Stimulated activated naive CD8-positive, alpha-beta T cell treated with anti-CD3 and anti-CD28 coated beads, Interleukin-15, amount 100 ng/mL, for 72 hours (primary cell): ENCODE data around the gene WRNIP1.

Experiments
- ATAC-seq: fragments of 150-1000 bp; cut with Tn5 transposase; 2 replicates; pipeline ENCODE4 v1.10.0; 2021; ENCODE audit warnings: mild to moderate bottlenecking, moderate library complexity
- DNase-seq, 2 donors: peaks; one replicate each; pipeline ENCODE4 v3.0.0; 2021 to 2022
- H3K27ac Mint-ChIP-seq, 2 donors: one replicate each; pipeline ENCODE4 v1.8.0; 2022; ENCODE audit warnings: mild to moderate bottlenecking in 2 of 2, mixed read lengths in 2 of 2, moderate library complexity in 2 of 2
- H3K27me3 Mint-ChIP-seq: one replicate; pipeline ENCODE4 v1.8.0; 2022; ENCODE audit warnings: mixed read lengths
- H3K4me1 Mint-ChIP-seq: one replicate; pipeline ENCODE4 v1.8.0; 2022; ENCODE audit warnings: mild to moderate bottlenecking, mixed read lengths
- H3K4me3 Mint-ChIP-seq, 2 donors: one replicate each; pipeline ENCODE4 v1.8.0; 2022; ENCODE audit warnings: mild to moderate bottlenecking in 2 of 2, mixed read lengths in 2 of 2, moderate library complexity in 1 of 2
- H3K9me3 Mint-ChIP-seq, 2 donors: one replicate each; pipeline ENCODE4 v1.8.0; 2022; ENCODE audit warnings: mixed read lengths in 2 of 2

The WRNIP1 gene

GRCh38 chr6:2765166-2765895, at the start of gene WRNIP1:
TSS of gene WRNIP1 (plus strand) at chr6:2765393. CDS start at chr6:2765623, 230 bp downstream.
- Mint-ChIP-seq H3K4me3 (peak within 1 kb of the TSS; percentile 81 to 97), H3K27me3 (no peaks in the 10 kb centered on the region), H3K9me3 (no peaks in the 10 kb centered on the region), H3K27ac (peak within 1 kb of the TSS; percentile 97 to 99), H3K4me1 (peaks cover 54% of the 10 kb centered on the region)
- DNase-seq (peak; percentile 97 to 98), ATAC-seq (peak; percentile 93)

GRCh38 chr6:2715737-2716136, 49.5 kb upstream of the WRNIP1 start:
- Mint-ChIP-seq H3K4me3 (no peak overlapping the region), H3K27ac (no peak overlapping the region), H3K9me3 (no peaks in the 10 kb centered on the region), H3K27me3 (no peaks in the 10 kb centered on the region), H3K4me1 (no peaks in the 10 kb centered on the region)
- ATAC-seq = no peak
- no peak for DNase-seq

DNA sequence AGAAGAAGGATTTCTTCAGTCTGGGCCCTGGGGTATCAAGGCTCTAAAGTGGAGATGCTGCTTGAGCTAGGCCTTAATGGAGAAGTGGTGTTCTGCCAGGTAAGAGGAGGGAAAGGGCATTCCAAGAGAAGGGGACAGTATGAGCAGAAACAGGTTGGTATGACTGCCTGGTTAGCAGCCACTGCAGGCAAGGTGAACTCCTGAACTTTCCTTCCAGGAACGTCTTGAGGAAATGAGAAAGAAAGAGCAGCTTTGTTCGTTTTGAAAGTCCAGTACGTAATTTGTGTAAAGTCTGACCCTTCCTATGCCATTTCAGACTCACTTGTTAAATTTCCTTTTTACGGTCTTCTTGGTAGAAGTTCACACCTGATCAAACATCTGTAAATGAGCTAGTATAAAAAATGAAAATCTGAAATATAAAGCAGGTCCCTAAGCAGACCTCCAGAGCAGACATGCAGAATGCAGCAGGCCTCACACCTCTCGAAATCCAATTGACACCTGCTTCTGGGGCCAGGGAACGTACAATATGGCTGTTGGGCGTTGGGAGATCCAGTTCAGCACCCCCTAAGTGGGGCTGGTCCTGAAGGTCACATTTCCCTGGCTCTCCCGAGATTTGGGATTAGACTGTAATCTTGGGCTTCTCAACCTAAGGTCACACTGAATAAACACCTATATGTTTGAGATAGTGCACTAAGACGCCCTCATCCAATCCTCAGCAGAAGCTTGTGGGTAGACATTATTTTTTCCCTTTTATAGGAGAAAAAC, 48.1 kb upstream of the WRNIP1 start:
- DNase-seq = no peak
- Mint-ChIP-seq H3K27ac (no peak overlapping the region), H3K4me3 (no peak overlapping the region), H3K27me3 (no peaks in the 10 kb centered on the region), H3K4me1 (no peaks in the 10 kb centered on the region), H3K9me3 (peaks cover 0 to 7% of the 10 kb centered on the region in 2 donors)
- ATAC-seq = no peak

GRCh38 chr6:2718334-2719092, 46.7 kb upstream of the WRNIP1 start:
- Mint-ChIP-seq H3K4me1 (no peaks in the 10 kb centered on the region), H3K9me3 (peaks cover 0 to 13% of the 10 kb centered on the region in 2 donors), H3K27ac (no peak overlapping the region), H3K4me3 (no peak overlapping the region), H3K27me3 (no peaks in the 10 kb centered on the region)
- ATAC-seq = no peak
- DNase-seq = no peak

GRCh38 chr6:2719093-2719455, 46.1 kb upstream of the WRNIP1 start:
- peaks cover 0 to 13% of the 10 kb centered on the region in 2 donors for H3K9me3 Mint-ChIP-seq
- no peaks in the 10 kb centered on the region for H3K4me1 Mint-ChIP-seq

DNA sequence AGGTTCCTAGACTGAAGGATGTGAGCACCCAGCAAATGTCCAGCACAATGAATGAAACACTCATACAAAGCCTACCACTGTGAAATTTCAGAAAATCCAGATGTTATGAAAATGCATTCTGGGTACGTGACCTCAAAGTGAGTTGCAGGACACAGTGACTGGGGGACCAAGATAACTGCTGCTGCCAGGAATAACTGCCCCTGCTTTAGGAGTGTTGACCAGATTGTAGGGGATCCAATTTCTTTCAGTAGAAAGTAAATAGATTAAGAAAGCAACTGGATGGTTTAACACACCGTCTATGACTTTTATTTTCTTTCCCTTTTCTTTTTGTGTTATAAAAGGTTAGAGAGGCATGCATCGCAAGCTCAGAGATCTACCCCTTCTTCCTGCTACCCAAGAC, 44.0 kb upstream of the WRNIP1 start:
- no peak overlapping the region for H3K4me3 Mint-ChIP-seq
- ATAC-seq (no peak), DNase-seq (no peak)
- no peaks in the 10 kb centered on the region for H3K4me1 Mint-ChIP-seq
- no peaks in the 10 kb centered on the region for H3K27me3 Mint-ChIP-seq
- peaks cover 0 to 13% of the 10 kb centered on the region in 2 donors for H3K9me3 Mint-ChIP-seq
- H3K27ac Mint-ChIP-seq = no peak overlapping the region

More at GRCh38 chr6:2719093-2719455, 46.1 kb upstream of the WRNIP1 start:
- no peaks in the 10 kb centered on the region for H3K27me3 Mint-ChIP-seq
- ATAC-seq = no peak
- H3K27ac Mint-ChIP-seq = no peak overlapping the region
- no peak overlapping the region for H3K4me3 Mint-ChIP-seq
- no peak for DNase-seq

DNA sequence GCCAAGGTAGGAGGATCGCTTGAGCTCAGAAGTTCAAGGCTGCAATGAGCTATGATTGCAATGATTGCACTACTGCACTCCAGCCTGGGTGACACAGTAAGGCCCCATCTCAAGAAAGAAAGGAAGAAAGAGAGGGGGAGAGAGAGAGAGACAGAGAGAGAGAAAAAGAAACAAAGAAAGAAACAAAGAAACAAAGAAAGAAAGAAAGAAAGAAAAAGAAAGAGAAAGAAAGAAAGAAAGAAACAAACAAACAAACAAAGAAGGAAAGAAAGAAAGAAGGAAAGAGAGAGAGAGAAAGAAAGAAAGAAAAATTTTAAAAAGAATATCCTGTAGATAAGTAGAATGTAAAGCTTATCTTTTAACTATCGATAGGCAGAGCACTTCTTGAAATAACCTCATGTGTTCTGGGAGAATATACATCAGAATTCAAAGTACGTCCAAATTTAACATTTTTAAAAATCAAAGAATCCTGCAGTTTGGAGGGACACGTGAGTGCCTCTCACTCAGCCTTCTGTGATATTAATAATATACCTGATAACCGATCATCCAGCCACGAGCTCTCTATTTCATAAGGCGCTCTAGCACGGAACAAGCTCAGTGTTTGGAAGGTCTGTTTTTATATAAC, 39.7 kb upstream of the WRNIP1 start:
- Mint-ChIP-seq H3K4me1 (no peaks in the 10 kb centered on the region), H3K27ac (no peak overlapping the region), H3K27me3 (peaks cover 11% of the 10 kb centered on the region), H3K9me3 (peaks cover 0 to 13% of the 10 kb centered on the region in 2 donors), H3K4me3 (no peak overlapping the region)
- DNase-seq (no peak), ATAC-seq (no peak)

DNA sequence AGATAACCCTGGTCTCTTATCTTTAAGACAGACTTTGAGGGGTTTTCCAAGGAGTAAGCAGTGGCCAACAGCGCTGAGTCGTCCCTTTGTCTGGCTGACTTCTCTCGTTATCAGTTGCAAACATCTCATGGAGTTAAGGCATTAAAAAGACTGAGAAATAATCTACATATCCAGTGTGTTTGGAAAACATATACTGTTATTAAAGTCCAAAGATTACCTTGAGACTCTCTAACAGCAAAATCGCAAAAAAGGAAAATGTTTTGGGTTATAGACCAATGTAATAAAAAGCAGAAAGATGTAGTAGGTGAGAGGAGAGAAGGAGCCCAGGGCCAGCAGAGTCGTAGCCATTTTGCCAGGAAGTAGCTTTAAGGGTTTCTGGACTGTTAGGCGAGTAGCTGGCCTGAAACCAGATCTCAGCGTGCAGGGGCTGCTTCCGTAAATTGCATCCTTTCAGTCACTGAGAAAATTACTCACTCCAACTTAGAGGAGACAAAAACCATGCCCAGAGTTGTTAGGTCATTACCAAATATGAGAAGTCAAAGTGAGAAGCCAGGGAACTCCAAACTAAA, 39.1 kb upstream of the WRNIP1 start:
- no peak for ATAC-seq
- Mint-ChIP-seq H3K4me3 (no peak overlapping the region), H3K27ac (no peak overlapping the region), H3K9me3 (peaks cover 0 to 13% of the 10 kb centered on the region in 2 donors), H3K27me3 (peaks cover 11% of the 10 kb centered on the region), H3K4me1 (no peaks in the 10 kb centered on the region)
- DNase-seq = no peak

DNA sequence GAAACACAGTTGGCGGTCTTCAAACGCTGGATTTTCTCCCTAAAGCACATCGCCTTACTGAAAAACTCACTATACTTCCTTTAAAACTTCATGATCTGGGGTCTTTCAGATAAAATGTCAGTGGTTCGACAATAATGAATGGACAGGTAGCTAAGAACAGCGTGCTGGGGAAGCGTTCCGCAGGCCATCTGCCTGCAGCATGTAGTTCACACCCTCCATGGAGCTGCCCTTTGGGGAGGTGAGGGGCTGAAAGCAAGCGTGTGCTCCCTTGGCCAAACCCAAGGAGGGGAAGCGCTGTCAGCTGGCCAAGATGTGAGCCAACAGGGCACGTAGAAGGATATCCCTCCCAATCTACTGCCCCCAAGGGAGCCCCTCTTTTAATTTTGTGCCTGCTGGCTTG, 35.3 kb upstream of the WRNIP1 start:
- Mint-ChIP-seq H3K27me3 (peaks cover 11% of the 10 kb centered on the region), H3K9me3 (no peaks in the 10 kb centered on the region), H3K4me3 (no peak overlapping the region), H3K27ac (no peak overlapping the region), H3K4me1 (peaks cover 6% of the 10 kb centered on the region)
- no peak for DNase-seq
- ATAC-seq = no peak

- H3K27me3 Mint-ChIP-seq = peaks cover 11% of the 10 kb centered on the region
- H3K9me3 Mint-ChIP-seq = no peaks in the 10 kb centered on the region
- peaks cover 6% of the 10 kb centered on the region for H3K4me1 Mint-ChIP-seq
- H3K27ac Mint-ChIP-seq = no peak overlapping the region
- H3K4me3 Mint-ChIP-seq = no peak overlapping the region
- DNase-seq (no peak), ATAC-seq (no peak)
These were observed 34.7 kb upstream of the WRNIP1 start for GRCh38 chr6:2730353-2731107.

GRCh38 chr6:2731281-2731909, 33.8 kb upstream of the WRNIP1 start:
- ATAC-seq (no peak), DNase-seq (no peak)
- Mint-ChIP-seq H3K4me3 (no peak overlapping the region), H3K27ac (peak overlapping the region in 1 of 2 donors; percentile 64), H3K4me1 (peaks cover 6% of the 10 kb centered on the region), H3K27me3 (peaks cover 11% of the 10 kb centered on the region), H3K9me3 (no peaks in the 10 kb centered on the region)

DNA sequence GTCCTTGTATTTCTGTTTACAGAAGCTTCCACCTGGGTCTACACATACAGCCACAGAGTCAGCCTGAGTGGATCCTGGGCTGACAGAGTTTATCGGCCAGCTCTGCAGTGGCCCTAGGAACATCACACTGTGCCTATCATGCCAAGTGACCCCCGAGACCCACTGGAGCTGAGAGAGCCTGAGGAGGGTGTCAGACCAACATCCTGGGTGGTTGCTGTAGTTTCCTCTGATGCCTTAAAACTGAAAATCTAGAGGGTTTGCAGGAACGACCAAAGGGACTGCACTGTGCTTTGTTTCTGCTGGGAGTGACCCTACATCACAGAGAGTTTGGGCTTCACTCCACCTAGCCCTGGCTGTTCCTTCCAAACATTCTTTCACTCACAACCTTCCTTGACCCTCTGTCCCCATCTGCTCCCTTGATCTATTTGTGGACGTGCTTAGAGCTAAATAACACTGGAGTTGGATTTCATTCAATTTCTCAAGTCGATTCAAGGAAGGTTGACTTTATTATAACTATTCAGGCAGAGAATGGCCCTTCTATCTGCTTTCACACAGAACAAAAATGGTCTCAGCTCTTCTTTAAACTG, 32.6 kb upstream of the WRNIP1 start:
- no peaks in the 10 kb centered on the region for H3K9me3 Mint-ChIP-seq
- peaks cover 10% of the 10 kb centered on the region for H3K4me1 Mint-ChIP-seq
- ATAC-seq (no peak), DNase-seq (no peak)
- peaks cover 11% of the 10 kb centered on the region for H3K27me3 Mint-ChIP-seq
- H3K27ac Mint-ChIP-seq = no peak overlapping the region
- H3K4me3 Mint-ChIP-seq = no peak overlapping the region

DNA sequence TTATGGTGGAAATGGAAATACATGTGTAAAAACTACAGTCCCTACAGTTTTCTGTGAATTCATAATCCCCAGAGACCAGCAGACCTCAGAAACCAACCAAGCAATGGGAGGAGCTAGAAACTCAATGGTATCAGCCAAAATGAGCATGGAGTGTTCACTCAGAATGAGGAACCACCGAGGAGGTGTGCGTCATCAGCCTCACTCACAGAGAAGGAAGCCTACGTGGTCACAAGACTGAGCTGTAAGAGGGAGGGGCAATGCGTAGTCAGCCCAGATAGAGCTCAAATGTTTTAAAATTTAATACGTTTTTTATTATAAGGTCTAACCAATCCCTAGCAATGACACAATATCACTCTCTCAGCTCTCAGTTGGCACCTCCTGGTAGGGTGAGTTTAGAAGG, 31.9 kb upstream of the WRNIP1 start:
- peak; percentile 97 for ATAC-seq
- Mint-ChIP-seq H3K4me3 (no peak overlapping the region), H3K27me3 (peaks cover 9% of the 10 kb centered on the region), H3K4me1 (peaks cover 15% of the 10 kb centered on the region), H3K27ac (no peak overlapping the region), H3K9me3 (no peaks in the 10 kb centered on the region)
- peak; percentile 12 to 60 for DNase-seq
